Measurements from ENCODE around the gene NOL6.
A peak's percentile ranks its signal among the peaks of the same experiment; 100 is the strongest.
"Not testable (repeated sequence)": the region's sequence is repeated elsewhere in the genome, so short reads cannot be mapped to it uniquely, and the experiment has no call there.

Gene NOL6

GRCh38 chr9:33473643-33474352 lies at the start of gene NOL6:
Gene NOL6, minus strand, starts transcription at chr9:33473924. Its CDS starts 82 bp downstream, at chr9:33473842.
- peak; percentile 99 for DNase-seq (ENCODE audit: low read depth)

GRCh38 chr9:33521861-33522260 lies 48.1 kb upstream of the NOL6 start:
- DNase-seq (ENCODE audit: low read depth) = not testable (repeated sequence)

GRCh38 chr9:33517934-33518577 lies 44.3 kb upstream of the NOL6 start:
- DNase-seq (ENCODE audit: low read depth) = peak; percentile 88

- peak; percentile 60 for DNase-seq (ENCODE audit: low read depth)
Observed at GRCh38 chr9:33517373-33517772, 43.6 kb upstream of the NOL6 start.

- not testable (repeated sequence) for DNase-seq (ENCODE audit: low read depth)
Observed at GRCh38 chr9:33516397-33516796, 42.7 kb upstream of the NOL6 start.

GRCh38 chr9:33515342-33515995 lies 41.7 kb upstream of the NOL6 start:
- not testable (repeated sequence) for DNase-seq (ENCODE audit: low read depth)

- DNase-seq (ENCODE audit: low read depth) = peak; percentile 31
Observed at GRCh38 chr9:33512535-33512934, 38.8 kb upstream of the NOL6 start.

DNA sequence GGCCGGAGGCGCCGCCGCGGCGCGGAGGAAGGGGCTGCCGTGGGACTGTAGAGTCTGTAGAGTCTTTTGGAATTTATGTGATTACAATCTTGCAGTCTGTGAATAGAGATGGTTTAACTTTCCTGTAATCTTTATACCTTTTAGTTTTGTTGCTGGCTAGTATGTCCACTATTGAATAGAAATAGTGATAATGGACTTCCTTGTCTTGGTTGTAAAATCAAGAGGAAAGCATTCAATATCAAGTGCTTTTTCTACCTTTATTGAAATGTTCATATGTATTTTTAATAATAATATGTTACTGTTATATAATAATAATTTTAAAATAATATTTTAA lies 37.4 kb upstream of the NOL6 start:
- not testable (repeated sequence) for DNase-seq (ENCODE audit: low read depth)

- peak; percentile 65 for DNase-seq (ENCODE audit: low read depth)
Observed at GRCh38 chr9:33510262-33511183, 36.8 kb upstream of the NOL6 start.

DNA sequence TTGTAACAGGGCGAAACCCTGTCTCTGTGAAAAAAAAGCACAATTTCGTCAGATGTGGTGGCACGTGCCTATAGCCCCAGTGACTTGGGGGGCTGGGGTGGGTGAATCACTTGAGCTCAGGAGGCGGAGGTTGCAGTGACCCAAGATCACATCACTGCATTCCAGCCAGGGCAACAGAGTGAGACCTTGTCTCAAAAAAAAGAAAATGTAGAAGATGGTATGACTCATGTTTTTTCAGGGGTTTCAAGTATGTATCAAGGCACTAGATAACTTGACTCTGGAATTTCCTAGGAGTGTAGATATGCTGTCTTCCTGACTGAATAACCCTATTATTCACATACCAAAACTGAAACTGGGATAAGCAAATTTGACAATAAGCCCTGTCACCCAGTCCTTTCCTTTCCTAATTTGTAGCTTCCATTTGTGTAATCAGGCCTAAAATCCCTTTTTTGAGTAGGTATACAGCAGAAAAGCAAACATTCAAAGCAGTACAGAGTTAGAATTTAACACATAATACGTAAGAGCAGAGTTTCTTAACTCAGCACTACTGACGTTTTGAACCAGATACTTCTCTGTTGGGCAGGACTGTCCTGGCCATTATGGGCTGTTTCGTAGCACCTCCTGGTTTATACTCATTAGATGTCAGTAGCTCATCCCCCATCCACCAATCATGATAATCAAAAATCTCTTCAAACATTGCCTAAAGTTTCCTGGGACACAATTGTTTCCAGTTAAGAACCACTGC lies 33.1 kb upstream of the NOL6 start:
- DNase-seq (ENCODE audit: low read depth) = peak; percentile 97

GRCh38 chr9:33498387-33498786 lies 24.7 kb upstream of the NOL6 start:
- no peak for DNase-seq (ENCODE audit: low read depth)

DNA sequence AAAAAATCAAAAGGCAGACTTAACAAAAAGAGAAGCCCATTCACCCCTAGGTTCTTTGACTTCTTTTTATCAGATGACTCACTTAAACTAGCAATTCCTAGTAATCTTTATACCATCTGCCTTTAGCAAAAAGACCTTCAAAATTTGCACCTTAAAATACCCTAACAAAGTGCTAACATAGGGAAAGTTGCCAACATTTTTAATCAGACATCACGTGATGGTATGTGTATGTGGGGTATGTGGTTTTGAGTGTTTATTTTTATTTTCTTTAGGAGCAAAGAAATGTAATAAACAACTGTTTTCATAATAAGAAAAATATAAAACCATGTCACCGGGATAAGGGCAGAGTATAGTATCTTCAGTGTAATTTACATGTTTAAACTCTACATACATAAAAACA lies 20.1 kb upstream of the NOL6 start:
- not testable (repeated sequence) for DNase-seq (ENCODE audit: low read depth)

GRCh38 chr9:33489066-33489465 lies 15.3 kb upstream of the NOL6 start:
- DNase-seq (ENCODE audit: low read depth) = peak; percentile 48

GRCh38 chr9:33485312-33485711 lies 11.6 kb upstream of the NOL6 start:
- not testable (repeated sequence) for DNase-seq (ENCODE audit: low read depth)

GRCh38 chr9:33480976-33481375 lies 7.3 kb upstream of the NOL6 start:
- DNase-seq (ENCODE audit: low read depth) = no peak

- peak; percentile 16 for DNase-seq (ENCODE audit: low read depth)
Observed at GRCh38 chr9:33480106-33480505, 6.4 kb upstream of the NOL6 start.

DNA sequence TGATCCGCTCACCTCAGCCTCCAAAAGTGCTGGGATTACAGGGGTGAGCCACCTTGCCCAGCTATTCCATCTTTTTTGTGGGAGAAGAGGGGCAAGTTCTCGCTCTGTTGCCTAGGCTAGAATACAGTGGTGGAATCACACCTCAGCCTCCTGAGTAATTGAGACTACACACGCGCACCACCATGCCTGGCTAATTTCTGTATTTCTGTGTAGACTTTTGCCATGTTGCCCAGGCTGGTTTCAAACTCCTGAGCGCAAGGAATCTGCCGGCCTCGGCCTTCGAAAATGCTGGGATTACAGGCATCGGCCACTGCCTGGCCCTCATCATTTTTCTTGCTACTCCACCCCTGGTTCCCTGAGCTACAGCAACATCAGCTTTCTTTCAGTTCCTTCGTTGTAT lies 2.8 kb upstream of the NOL6 start:
- DNase-seq (ENCODE audit: low read depth) = no peak

DNA sequence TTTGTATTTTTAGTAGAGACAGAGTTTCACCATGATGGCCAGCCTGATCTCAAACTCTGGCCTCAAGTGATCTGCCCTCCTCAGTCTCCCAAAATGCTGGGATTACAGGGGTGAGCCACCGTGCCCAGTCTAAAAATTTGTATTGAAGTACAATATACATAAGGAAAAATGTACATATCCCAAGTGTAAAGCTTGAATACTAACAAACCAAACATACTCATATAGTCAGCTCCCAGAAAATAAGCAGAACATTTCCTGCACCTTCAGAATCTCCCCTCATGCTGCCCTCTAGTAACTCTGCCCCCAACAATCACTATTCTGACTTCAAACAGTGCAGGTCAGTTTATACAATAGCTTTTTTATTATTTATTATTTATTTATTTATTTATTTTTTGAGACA lies 1.6 kb upstream of the NOL6 start:
- no peak for DNase-seq (ENCODE audit: low read depth)

DNA sequence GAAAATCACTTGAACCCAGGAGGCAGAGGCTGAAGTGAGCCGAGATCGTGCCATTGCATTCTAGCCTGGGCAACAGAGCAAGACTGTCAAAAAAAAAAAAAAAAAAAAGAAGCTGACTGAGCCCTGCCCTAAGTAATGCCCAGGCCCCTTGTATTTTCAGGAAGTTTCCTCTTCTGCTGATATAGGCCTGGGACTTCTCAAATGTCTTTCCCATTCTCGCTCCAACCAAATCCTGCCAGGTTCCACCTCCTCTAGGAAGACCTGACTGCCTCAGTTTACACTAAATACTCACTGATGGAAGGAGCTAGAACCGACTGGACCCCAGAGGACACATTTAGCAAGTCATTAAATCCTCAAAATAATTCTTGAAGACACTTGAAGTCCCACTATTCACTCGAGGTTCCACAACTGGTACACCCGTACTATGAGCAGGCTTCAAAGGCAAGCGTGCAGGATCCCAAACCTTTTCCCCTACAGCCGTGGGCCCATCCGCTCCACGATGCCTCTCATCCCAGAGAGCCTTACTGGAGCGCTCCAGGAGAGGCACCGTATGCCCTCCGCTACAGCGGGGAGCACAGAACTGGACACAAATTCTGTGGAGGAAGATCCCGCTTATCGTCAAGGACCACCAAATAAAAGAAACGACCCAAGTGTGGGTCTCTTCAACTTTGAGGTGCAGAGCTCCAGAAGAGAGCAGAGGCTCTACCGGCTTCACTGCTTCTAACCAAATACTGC lies 676 bp downstream of the NOL6 start:
- DNase-seq (ENCODE audit: low read depth) = no peak

- DNase-seq (ENCODE audit: low read depth) = no peak
Observed at GRCh38 chr9:33472171-33472880, 1.4 kb downstream of the NOL6 start.
